ENCODE results near the gene PJA2. TPM values are rescaled to one million over a fixed set of nuclear protein-coding genes. Genes with fewer than 3 reads are reported as not detected.

Gene PJA2
- 203 TPM for total RNA-seq

GRCh38 chr5:109409844-109410388 lies at the start of gene PJA2:
Gene PJA2 (minus strand): TSS chr5:109409974. CDS start chr5:109383433, 26,541 bp downstream.

